Hepatocyte (in vitro differentiated cells): ENCODE data around the gene FCHO2. TPM values are rescaled to one million over a fixed set of nuclear protein-coding genes. Genes with fewer than 3 reads are reported as not detected.

Experiments used
- DNase-seq: peaks from one replicate; pipeline ENCODE4 v3.0.0-alpha.2; 2016; ENCODE audit warnings: low spot score
- H2AFZ ChIP-seq: fragments of 200-600 bp; sonication (generic); 2 replicates; pipeline ENCODE4 v1.6.0; 2016; ENCODE audit warnings: antibody characterized with exemption, mild to moderate bottlenecking
- H3K27ac ChIP-seq: fragments of 200-600 bp; sonication (generic); 2 replicates; pipeline ENCODE4 v1.5.1; 2016; ENCODE audit warnings: mild to moderate bottlenecking
- H3K27me3 ChIP-seq: fragments of 200-600 bp; sonication (generic); 2 replicates; pipeline ENCODE4 v1.6.1; 2016
- H3K36me3 ChIP-seq: fragments of 200-600 bp; sonication (generic); replicated peaks from 2 replicates; pipeline ENCODE4 v1.5.1; 2016; ENCODE audit warnings: low read depth; ENCODE audit not compliant: insufficient read depth
- H3K4me1 ChIP-seq: fragments of 200-600 bp; sonication (generic); 2 replicates; pipeline ENCODE4 v1.5.1; 2016; ENCODE audit warnings: mild to moderate bottlenecking, moderate library complexity; ENCODE audit not compliant: insufficient read depth
- H3K4me2 ChIP-seq: fragments of 200-600 bp; sonication (generic); 2 replicates; pipeline ENCODE4 v1.6.0; 2016
- H3K4me3 ChIP-seq: fragments of 200-600 bp; sonication (generic); 2 replicates; pipeline ENCODE4 v1.5.1; 2016; ENCODE audit warnings: mild to moderate bottlenecking
- H3K79me2 ChIP-seq: fragments of 200-600 bp; sonication (generic); 2 replicates; pipeline ENCODE4 v1.6.0; 2017; ENCODE audit warnings: mild to moderate bottlenecking
- H3K9me2 ChIP-seq: fragments of 200-600 bp; sonication (generic); replicated peaks from 2 replicates; pipeline ENCODE4 v1.6.0; 2017; ENCODE audit warnings: mild to moderate bottlenecking; ENCODE audit not compliant: insufficient read depth
- H3K9me3 ChIP-seq: fragments of 200-600 bp; sonication (generic); 2 replicates; pipeline ENCODE4 v1.5.1; 2016; ENCODE audit warnings: low read depth, mild to moderate bottlenecking
- H4K20me1 ChIP-seq: fragments of 200-600 bp; sonication (generic); 2 replicates; pipeline ENCODE4 v1.6.0; 2016; ENCODE audit warnings: mild to moderate bottlenecking; ENCODE audit not compliant: insufficient read depth, poor library complexity, severe bottlenecking
- EZH2 ChIP-seq: fragments of 200-600 bp; sonication (generic); IDR thresholded peaks from 2 replicates; pipeline ENCODE4 v1.6.1; 2016; ENCODE audit warnings: antibody characterized with exemption, mild to moderate bottlenecking, borderline replicate concordance
- EZH2phosphoT487 ChIP-seq: fragments of 200-600 bp; sonication (generic); IDR thresholded peaks from one replicate; pipeline ENCODE4 v1.6.1; 2018; ENCODE audit warnings: antibody characterized with exemption, mild to moderate bottlenecking, low read depth, moderate library complexity; ENCODE audit not compliant: unreplicated experiment, severe bottlenecking
- WGBS: methylation state at CpG from one replicate; pipeline ENCODE4 v1.1.6; 2016; ENCODE audit warnings: low lambda C conversion rate; ENCODE audit errors: missing lambda C conversion rate; 5-methylcytosine and 5-hydroxymethylcytosine counted together
- polyA plus RNA-seq: library from polyadenylated mRNA; unstranded; fragments of >200 nt; fragmentation: Nextera tagmentation; extraction: Ambion mirVana; gene quantifications from 2 replicates; pipeline ENCODE4 v1.2.1, GENCODE V29; 2016
- total RNA-seq: library from RNA; depleted of rRNA; stranded (reverse); fragments of >200 nt; gene quantifications from 2 replicates; pipeline ENCODE4 v1.2.3, GENCODE V29; 2014
- TF ChIP-seq, protein P1 (sequence below): fragments of 200-600 bp; sonication (generic); IDR thresholded peaks from 2 replicates; pipeline ENCODE4 v1.5.1; 2016; ENCODE audit warnings: antibody characterized with exemption, mild to moderate bottlenecking; ENCODE audit not compliant: poor library complexity

The FCHO2 gene
- total and polyA plus RNA-seq, 2 experiments from 2014 or later, result 6.3 to 17.1 TPM

GRCh38 chr5:73121119-73121463, 165.2 kb downstream of the FCHO2 start:
- Histone ChIP-seq H3K27ac (no peak overlapping the region), H2AFZ (no peak overlapping the region), H3K27me3 (peaks cover 26% of the 10 kb centered on the region), H3K4me3 (peak overlapping the region; percentile 14), H3K9me3 (no peaks in the 10 kb centered on the region), H3K36me3 (no peaks in the 10 kb centered on the region), H4K20me1 (no peaks in the 10 kb centered on the region), H3K79me2 (no peaks in the 10 kb centered on the region), H3K4me2 (peak overlapping the region; percentile 84), H3K9me2 (no peaks in the 10 kb centered on the region), H3K4me1 (peaks cover 6% of the 10 kb centered on the region)
- no peak for TF ChIP-seq EZH2phosphoT487
- no peak for TF ChIP-seq EZH2
- TF ChIP-seq, protein P1, sequence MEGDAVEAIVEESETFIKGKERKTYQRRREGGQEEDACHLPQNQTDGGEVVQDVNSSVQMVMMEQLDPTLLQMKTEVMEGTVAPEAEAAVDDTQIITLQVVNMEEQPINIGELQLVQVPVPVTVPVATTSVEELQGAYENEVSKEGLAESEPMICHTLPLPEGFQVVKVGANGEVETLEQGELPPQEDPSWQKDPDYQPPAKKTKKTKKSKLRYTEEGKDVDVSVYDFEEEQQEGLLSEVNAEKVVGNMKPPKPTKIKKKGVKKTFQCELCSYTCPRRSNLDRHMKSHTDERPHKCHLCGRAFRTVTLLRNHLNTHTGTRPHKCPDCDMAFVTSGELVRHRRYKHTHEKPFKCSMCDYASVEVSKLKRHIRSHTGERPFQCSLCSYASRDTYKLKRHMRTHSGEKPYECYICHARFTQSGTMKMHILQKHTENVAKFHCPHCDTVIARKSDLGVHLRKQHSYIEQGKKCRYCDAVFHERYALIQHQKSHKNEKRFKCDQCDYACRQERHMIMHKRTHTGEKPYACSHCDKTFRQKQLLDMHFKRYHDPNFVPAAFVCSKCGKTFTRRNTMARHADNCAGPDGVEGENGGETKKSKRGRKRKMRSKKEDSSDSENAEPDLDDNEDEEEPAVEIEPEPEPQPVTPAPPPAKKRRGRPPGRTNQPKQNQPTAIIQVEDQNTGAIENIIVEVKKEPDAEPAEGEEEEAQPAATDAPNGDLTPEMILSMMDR, result no peak
- 48% methylated on average over 6 of the region's 6 CpGs for WGBS
- no peak for DNase-seq

GRCh38 chr5:73122875-73123810, 167.3 kb downstream of the FCHO2 start:
- Histone ChIP-seq H3K4me3 (no peak overlapping the region), H3K4me2 (no peak overlapping the region), H4K20me1 (no peaks in the 10 kb centered on the region), H3K27me3 (peaks cover 26% of the 10 kb centered on the region), H3K9me3 (no peaks in the 10 kb centered on the region), H3K9me2 (no peaks in the 10 kb centered on the region), H3K27ac (no peak overlapping the region), H3K79me2 (no peaks in the 10 kb centered on the region), H3K4me1 (peaks cover 6% of the 10 kb centered on the region), H2AFZ (no peak overlapping the region), H3K36me3 (no peaks in the 10 kb centered on the region)
- TF ChIP-seq EZH2phosphoT487 (no peak), EZH2 (no peak)
- TF ChIP-seq, protein P1, result no peak
- DNase-seq, result no peak
- 90% methylated on average over 19 of the region's 19 CpGs for WGBS

- H3K4me1 ChIP-seq, result peaks cover 6% of the 10 kb centered on the region
- no peak overlapping the region for H3K4me3 ChIP-seq
- no peak overlapping the region for H2AFZ ChIP-seq
- no peaks in the 10 kb centered on the region for H4K20me1 ChIP-seq
- no peaks in the 10 kb centered on the region for H3K9me2 ChIP-seq
- H3K36me3 ChIP-seq, result no peaks in the 10 kb centered on the region
- peaks cover 26% of the 10 kb centered on the region for H3K27me3 ChIP-seq
- 83% methylated on average over 4 of the region's 4 CpGs for WGBS
- no peaks in the 10 kb centered on the region for H3K79me2 ChIP-seq
- no peaks in the 10 kb centered on the region for H3K9me3 ChIP-seq
- no peak for DNase-seq
- no peak overlapping the region for H3K27ac ChIP-seq
- H3K4me2 ChIP-seq, result no peak overlapping the region
- no peak for TF ChIP-seq EZH2phosphoT487
- TF ChIP-seq, protein P1, result no peak
- TF ChIP-seq EZH2, result no peak
These were observed 169.4 kb downstream of the FCHO2 start for GRCh38 chr5:73125289-73125688.
